NCI-H510A treated with DMSO at 0.1 percent for 48 hours (cell line): ENCODE measurements around the gene SNCB.
A peak's percentile ranks its signal among the peaks of the same experiment; 100 is the strongest.
"Not testable (repeated sequence)": the region's sequence is repeated elsewhere in the genome, so short reads cannot be mapped to it uniquely, and the experiment has no call there.

Experiments
- DNase-seq: peaks from one replicate; lab custom pipeline; 2025; lab: John Stamatoyannopoulos, UW

Gene SNCB

GRCh38 chr5:176624142-176624541, 6.2 kb downstream of the SNCB start:
- DNase-seq, result no peak

DNA sequence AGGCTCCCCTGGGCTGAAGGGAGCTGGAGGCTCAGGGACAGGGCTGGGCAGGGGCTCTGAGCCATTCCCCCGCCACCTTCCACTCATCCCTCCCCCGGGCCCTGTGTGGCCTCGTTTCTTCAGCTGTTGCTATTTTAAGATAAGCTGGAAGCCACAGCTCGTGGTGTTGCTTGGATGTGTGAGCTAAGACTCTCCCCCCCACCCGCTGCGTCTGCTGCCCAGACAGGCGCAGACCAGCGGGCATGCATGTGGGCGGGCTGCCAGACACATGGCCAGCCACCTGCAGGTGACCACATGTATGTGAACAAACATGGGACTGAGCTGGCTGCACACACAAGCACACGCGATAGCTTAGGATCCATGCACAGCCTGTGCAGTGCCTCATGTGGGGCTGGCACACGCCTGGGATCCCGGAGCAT, 8.7 kb downstream of the SNCB start:
- no peak for DNase-seq

DNA sequence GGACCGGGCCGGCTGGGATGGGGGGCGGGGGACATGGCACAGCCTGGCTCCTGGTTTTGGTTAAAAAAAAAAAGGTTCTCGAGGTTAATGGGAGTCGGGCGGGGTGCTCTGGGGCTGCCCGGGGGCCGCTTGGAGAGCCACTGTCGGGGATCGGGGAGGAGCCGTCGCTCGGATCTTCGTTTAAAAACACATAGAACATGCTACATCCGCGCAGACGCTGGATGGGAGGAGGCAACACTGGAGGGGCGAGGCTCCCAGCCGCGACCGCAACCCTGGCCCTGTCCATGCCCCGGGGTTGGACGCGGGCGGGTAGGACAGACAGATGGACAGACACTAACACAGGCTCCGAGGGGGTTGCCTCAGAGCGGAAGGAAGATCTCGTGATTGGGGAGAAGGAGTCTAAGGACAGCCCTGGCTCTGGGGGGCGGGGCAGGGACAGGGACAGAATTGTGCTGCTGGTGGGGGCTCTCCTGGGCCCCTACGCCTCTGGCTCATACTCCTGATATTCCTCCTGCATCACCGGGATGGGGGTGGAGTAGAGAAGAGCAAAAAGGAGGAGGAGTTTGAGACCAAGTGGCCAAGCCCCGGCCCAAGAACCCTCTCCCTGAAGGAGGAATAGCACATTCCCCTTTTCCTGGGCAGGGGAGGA, 9.9 kb downstream of the SNCB start:
- no peak for DNase-seq

DNA sequence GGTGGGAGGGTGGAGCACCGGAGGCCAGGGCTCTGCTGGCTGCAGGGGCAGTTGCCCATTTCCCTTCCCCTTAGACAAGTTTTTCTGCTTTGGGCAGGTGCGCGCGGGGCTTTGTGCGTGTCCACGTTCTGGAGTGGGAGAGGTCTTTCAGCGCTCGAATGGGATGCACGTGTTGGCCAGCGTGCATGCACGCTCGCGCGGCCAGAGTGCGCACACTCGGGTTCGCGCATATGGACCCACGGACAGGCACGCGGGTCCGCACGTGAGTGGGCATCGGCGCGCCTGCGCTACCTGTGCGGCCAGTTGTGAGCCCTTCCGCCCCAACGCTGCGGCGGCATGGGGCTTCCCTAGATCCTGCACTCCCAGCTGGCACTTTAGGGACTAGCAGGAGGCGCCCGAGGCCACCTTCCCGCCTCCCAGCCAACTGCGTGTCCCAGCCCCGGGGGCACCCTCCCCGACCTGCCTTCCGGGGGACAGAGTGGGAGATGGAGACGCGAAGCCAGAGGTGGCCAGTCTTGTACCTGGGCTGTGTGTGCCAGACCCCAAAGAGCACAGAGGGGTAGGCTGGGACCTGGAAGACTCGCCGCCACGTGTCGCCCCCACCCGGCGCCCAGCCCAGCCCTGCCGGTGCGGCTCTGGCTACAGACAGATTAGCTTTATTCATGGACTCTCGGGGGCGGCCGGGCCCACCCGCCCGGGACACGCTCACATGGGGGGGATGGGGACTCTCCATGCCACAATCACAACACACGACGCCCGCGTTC, 10.6 kb downstream of the SNCB start:
- no peak for DNase-seq

DNA sequence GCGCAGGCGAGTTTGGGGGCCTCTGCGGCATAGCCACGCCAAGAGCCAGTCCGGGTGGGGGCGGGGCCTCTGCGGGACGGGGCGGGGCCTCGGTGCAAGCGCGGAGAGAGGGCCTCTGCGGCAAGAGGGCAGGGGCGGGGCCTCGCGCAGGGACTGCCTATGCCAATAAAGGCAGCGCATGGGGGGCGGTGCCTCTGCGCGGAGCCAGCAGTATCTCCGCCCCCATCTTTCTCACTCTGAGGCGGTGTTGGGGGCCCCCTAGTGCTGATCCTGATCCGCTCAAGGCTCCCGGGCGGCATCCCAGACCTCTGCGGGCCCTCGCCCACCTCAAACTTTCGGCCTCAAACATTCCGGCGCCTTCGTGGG, 11.1 kb downstream of the SNCB start:
- no peak for DNase-seq

DNA sequence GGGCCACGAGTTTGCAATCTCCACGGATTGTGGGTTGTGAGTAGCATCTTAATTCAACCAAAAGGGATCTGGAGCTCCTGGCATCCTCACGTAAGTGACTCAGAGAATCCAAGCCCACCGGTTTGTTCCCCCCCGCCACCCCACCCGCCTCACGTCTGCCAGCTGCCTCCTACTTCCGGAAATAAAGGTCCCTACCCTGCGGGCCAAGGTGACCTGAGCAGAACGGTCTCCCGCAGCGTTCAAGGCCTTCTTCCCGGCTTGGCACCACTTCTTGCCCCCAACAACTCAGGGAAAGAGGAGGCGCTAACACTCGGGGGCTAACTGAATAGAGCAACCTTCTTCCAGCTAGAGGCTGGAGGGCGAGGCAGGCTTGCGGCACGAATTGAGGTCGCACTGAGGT, 11.6 kb downstream of the SNCB start:
- DNase-seq, result no peak

GRCh38 chr5:176616511-176616910, 13.8 kb downstream of the SNCB start:
- DNase-seq, result no peak

DNA sequence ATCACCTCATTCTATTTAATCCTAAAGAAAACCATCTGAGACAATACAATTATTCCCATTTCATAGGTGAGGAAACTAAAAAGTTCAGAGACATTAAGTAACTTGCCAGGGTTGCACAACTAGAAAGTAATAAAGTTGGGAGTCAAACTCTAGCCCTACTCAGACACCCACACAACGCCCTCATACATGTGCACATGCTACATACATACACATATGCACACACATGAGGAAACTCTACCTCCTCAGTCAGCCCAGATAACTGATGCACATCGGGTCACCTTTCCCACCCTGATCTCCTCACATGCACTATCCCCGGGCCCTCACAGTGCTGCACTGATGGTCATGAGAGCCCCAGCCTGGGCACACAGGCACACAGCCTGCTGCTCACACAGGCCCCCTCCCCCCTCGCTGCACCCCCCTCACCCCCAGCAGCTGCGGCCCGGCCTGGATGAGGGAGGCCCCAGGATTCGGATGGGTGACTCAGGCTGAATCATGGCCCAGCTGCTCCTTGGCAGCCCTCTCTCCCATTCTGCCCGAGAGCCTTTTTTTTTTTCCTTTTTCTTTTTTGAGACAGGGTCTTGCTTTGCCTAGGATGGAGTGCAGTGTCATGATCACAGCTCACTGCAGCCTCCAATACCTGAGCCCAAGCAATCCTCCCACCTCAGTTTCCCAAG, 15.4 kb downstream of the SNCB start:
- DNase-seq, result no peak

DNA sequence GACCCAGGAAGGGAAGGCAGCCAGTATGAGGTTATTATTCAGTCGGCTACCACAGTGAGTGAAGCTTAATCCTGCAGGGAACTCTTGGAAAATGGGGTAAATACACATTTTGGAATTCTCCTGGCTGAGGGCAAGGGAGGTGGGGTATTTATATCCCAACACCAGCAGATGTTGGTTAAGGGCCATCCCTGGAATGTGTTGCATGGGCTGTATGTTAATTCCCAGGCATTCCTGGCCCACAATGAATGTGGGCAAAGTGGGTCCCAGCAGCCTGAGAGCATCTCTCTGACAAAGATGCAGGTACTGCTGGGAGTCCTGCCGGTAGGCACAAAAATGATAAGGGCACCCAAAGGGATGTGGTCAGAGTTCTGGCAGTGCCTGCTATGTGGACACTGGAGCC, 17.5 kb downstream of the SNCB start:
- DNase-seq, result no peak

- no peak for DNase-seq
Observed at GRCh38 chr5:176612008-176612407, 18.3 kb downstream of the SNCB start.

GRCh38 chr5:176611435-176611834, 18.9 kb downstream of the SNCB start:
- DNase-seq, result no peak

- no peak for DNase-seq
Observed at GRCh38 chr5:176610435-176610773, 19.9 kb downstream of the SNCB start.

DNA sequence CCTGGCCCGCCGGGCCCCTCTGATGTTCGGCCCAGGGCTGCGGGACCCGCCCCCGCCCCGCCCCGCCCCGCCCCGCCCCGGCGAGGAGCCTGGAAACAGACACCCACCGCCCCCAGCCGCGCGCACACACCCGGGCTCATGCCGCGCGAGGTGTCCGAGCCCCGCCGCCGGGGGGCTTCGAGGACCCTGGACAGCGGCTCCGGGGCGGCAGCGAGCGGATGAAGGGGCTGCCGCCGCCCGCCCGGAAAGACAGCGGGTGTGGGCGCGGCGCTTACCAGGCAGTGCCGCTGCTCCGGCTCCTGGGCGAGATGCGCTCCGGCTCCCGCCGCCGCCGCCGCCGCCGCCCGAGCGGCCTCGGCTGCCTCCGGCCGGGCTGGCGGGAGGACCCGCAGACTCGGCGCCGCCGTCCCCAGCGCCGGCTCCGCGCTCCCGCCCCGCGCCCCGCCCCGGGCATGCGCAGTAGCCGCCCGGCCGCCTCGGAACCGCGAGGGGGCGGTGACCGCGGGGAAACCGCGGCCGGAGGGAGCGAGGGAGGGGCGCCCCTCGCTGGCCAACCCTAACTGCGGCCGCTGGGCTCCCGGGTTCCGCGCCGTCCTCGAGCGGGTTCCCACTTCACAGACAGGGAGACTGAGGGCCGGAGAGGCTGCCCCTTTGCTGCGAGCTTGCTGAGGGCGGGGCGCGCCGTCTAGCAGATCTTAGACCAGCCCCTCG, 20.5 kb downstream of the SNCB start, which contains the start of gene GPRIN1:
Gene GPRIN1, minus strand, starts transcription at position 433 of the 711 bp plus-strand sequence. CDS start 10,322 bp downstream, outside the sequence.
- DNase-seq, result peak; percentile 19

DNA sequence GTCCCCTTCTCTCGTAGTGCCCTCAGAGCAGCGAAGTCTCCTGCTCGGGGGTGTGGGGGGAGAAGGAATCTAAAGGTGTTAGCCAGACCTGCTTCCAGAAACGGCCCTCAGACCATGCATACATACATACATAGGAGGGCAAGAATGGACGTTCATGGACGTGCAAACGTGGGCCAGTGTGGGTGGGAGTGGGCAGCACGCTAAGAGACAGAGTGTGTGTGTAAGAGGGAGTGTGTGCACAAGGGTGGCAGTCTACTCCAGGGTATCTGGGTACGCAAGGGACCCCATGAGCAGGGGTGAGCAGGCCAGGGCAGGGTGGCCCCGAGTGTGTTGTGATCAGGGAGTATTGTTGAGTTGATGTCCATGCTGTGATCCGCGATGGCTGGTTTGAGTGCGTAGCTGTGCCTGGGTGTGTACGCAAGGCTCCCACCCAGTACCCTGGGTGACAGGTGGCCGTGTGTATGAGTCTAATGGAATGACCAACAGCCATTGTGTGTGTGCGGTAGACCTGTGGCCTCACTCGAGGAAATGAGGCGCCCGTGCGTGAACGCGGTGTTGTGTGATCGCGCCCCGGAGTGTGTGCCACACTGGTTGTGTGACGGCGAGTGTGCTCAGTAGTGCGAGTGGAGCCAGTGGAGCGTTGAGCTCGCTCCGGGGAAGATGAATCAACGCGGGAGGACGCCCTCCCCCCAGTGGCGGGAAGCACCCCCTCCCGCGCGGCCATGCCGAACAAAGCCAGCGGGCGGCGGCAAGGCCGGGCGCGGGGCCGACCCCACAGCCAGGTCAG, 21.2 kb downstream of the SNCB start:
- no peak for DNase-seq

DNA sequence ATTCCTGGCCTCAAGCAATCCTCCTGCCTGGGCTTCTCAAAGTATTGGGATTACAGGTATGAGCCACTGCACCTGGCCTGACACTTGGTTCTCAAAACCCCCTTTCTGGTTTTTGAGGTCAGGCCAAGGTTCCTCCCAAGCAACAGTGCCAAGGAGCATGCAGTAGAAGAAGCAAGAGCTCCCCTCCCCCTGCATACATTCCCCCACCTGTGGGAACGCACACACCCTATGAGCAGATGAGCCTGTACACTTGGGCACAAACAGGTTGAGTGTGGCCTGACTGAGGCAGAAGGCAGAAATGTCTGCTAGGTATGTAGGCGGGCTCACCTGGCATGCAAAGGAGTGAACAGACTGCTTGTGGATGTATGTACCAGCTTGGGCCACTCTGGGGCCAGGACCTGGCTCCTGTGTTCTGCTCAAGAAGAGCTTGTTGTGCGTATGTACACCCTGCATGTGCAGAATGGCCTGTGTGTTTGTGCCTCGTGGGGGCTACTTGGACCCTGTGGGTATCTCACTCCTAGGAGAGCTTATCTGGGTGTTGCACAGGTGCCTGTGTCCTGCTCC, 22.1 kb downstream of the SNCB start:
- DNase-seq, result no peak

GRCh38 chr5:176606875-176607274, 23.5 kb downstream of the SNCB start:
- DNase-seq, result no peak

GRCh38 chr5:176606032-176606431, 24.3 kb downstream of the SNCB start:
- no peak for DNase-seq

- no peak for DNase-seq
Observed at GRCh38 chr5:176603091-176603490, 27.2 kb downstream of the SNCB start.

- DNase-seq, result no peak
Observed at GRCh38 chr5:176601901-176602482, 28.3 kb downstream of the SNCB start.

GRCh38 chr5:176599749-176600430, 30.4 kb downstream of the SNCB start:
- not testable (repeated sequence) for DNase-seq
